ENCODE measurements around the gene NEBL.

The NEBL gene

GRCh38 chr10:20853276-20853675 lies 43.8 kb downstream of the NEBL start:
- no peak for TF ChIP-seq CTCF (IDR thresholded peaks at IDR 0.05; ENCODE audit: low read depth, low read length, missing control alignments)
- no peak for DNase-seq (ENCODE audit: low read depth)
- no peak overlapping the region for H3K4me3 ChIP-seq (ENCODE audit: low read depth, low read length)

- no peak overlapping the region for H3K4me3 ChIP-seq (ENCODE audit: low read depth, low read length)
- no peak for TF ChIP-seq CTCF (IDR thresholded peaks at IDR 0.05; ENCODE audit: low read depth, low read length, missing control alignments)
- DNase-seq (ENCODE audit: low read depth): no peak
Observed at GRCh38 chr10:20852303-20852702, 44.8 kb downstream of the NEBL start.

DNA sequence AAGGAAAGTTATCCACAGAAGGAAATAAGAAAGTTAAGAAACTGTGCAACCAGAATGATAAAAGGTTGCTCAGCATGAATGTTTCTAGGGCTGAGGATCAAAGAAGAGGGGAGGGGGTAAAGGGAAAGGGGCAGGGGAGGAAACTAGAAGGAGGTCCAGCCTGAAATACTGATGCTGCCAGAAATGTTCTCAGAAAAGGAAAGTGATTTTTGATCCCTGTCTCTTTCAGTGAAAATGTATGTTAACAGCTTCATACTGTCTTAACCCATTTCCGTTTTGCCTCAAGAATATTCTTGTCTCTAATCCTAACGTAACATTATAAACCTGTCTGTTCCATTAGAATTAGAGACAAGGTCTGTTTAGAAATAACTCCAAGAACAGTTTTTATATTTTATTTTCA lies 49.6 kb downstream of the NEBL start:
- TF ChIP-seq CTCF (IDR thresholded peaks at IDR 0.05; ENCODE audit: low read depth, low read length, missing control alignments): no peak
- no peak overlapping the region for H3K4me3 ChIP-seq (ENCODE audit: low read depth, low read length)
- no peak for DNase-seq (ENCODE audit: low read depth)

DNA sequence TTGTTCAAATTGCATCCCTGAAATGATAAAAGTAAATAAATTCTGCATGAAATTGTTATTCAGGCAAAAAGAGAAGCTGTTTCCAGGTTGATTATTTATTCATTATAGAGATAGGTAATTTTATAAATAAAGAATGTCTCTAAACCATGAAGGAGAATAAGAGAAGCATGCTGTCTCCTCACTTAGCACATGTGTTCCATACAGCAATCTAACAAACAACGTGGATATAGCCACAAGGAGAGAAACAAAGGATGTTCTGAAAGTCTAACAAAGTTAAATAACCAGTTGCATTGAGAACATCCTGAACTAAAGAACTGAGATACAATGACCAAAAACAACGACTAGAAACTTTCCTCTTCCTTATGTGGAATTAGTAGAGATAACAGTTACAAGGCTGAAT lies 50.8 kb downstream of the NEBL start:
- no peak for TF ChIP-seq CTCF (IDR thresholded peaks at IDR 0.05; ENCODE audit: low read depth, low read length, missing control alignments)
- no peak overlapping the region for H3K4me3 ChIP-seq (ENCODE audit: low read depth, low read length)
- DNase-seq (ENCODE audit: low read depth): no peak

GRCh38 chr10:20841419-20841818 lies 55.7 kb downstream of the NEBL start:
- no peak for DNase-seq (ENCODE audit: low read depth)
- no peak overlapping the region for H3K4me3 ChIP-seq (ENCODE audit: low read depth, low read length)
- TF ChIP-seq CTCF (IDR thresholded peaks at IDR 0.05; ENCODE audit: low read depth, low read length, missing control alignments): no peak

- no peak overlapping the region for H3K4me3 ChIP-seq (ENCODE audit: low read depth, low read length)
- TF ChIP-seq CTCF (IDR thresholded peaks at IDR 0.05; ENCODE audit: low read depth, low read length, missing control alignments): no peak
- no peak for DNase-seq (ENCODE audit: low read depth)
Observed at GRCh38 chr10:20839910-20840309, 57.2 kb downstream of the NEBL start.

- no peak for DNase-seq (ENCODE audit: low read depth)
- no peak overlapping the region for H3K4me3 ChIP-seq (ENCODE audit: low read depth, low read length)
- no peak for TF ChIP-seq CTCF (IDR thresholded peaks at IDR 0.05; ENCODE audit: low read depth, low read length, missing control alignments)
Observed at GRCh38 chr10:20839141-20839540, 58.0 kb downstream of the NEBL start.

Measured in GM12864 (cell line).